Smooth muscle cell (in vitro differentiated cells): ENCODE results near the gene MIER2. TPM values are rescaled to one million over a fixed set of nuclear protein-coding genes. Genes with fewer than 3 reads are reported as not detected.

ENCODE experiments used
- DNase-seq: peaks from one replicate; lab custom pipeline; 2025; ENCODE audit not compliant: unreplicated experiment; lab: John Stamatoyannopoulos, UW
- H2AFZ ChIP-seq: fragments of 200-600 bp; sonication (generic); 2 replicates; pipeline ENCODE4 v1.6.0; 2016; ENCODE audit warnings: antibody characterized with exemption, low read depth, mild to moderate bottlenecking
- H3F3A ChIP-seq: fragments of 200-600 bp; sonication (generic); 2 replicates; pipeline ENCODE4 v1.6.0; 2017; ENCODE audit warnings: antibody characterized with exemption, low read depth
- H3K27ac ChIP-seq: fragments of 200-600 bp; sonication (generic); 2 replicates; pipeline ENCODE4 v1.5.1; 2016; ENCODE audit warnings: low read depth, mild to moderate bottlenecking
- H3K27me3 ChIP-seq: fragments of 200-600 bp; sonication (generic); 2 replicates; pipeline ENCODE4 v1.6.1; 2016; ENCODE audit warnings: low read depth, mild to moderate bottlenecking
- H3K36me3 ChIP-seq: fragments of 200-600 bp; sonication (generic); 2 replicates; pipeline ENCODE4 v1.5.1; 2016; ENCODE audit warnings: low read depth
- H3K4me1 ChIP-seq: fragments of 200-600 bp; sonication (generic); 2 replicates; pipeline ENCODE4 v1.5.1; 2016; ENCODE audit warnings: low read depth
- H3K4me2 ChIP-seq: fragments of 200-600 bp; sonication (generic); 2 replicates; pipeline ENCODE4 v1.6.0; 2016; ENCODE audit warnings: mild to moderate bottlenecking
- H3K4me3 ChIP-seq: fragments of 200-600 bp; sonication (generic); 2 replicates; pipeline ENCODE4 v1.5.1; 2016; ENCODE audit warnings: mild to moderate bottlenecking
- H3K79me2 ChIP-seq: fragments of 200-600 bp; sonication (generic); 2 replicates; pipeline ENCODE4 v1.6.0; 2016; ENCODE audit warnings: low read depth, mild to moderate bottlenecking
- H3K9ac ChIP-seq: fragments of 200-600 bp; sonication (generic); 2 replicates; pipeline ENCODE4 v1.6.0; 2016; ENCODE audit warnings: low read depth
- H3K9me3 ChIP-seq: fragments of 200-600 bp; sonication (generic); replicated peaks from 2 replicates; pipeline ENCODE4 v1.5.1; 2016; ENCODE audit warnings: low read depth
- H4K20me1 ChIP-seq: fragments of 200-600 bp; sonication (generic); 2 replicates; pipeline ENCODE4 v1.6.0; 2016; ENCODE audit warnings: low read depth
- CTCF ChIP-seq: fragments of 200-600 bp; sonication (generic); IDR thresholded peaks from 2 replicates; pipeline ENCODE4 v1.5.1; 2017; ENCODE audit warnings: borderline replicate concordance, mild to moderate bottlenecking, antibody characterized with exemption; ENCODE audit not compliant: insufficient read depth, poor library complexity, severe bottlenecking
- WGBS: methylation state at CpG from one replicate; pipeline ENCODE4 v1.1.7; 2016; ENCODE audit warnings: low lambda C conversion rate; 5-methylcytosine and 5-hydroxymethylcytosine counted together
- polyA plus RNA-seq: library from polyadenylated mRNA; unstranded; fragments of >200 nt; fragmentation: Nextera tagmentation; extraction: Ambion mirVana; gene quantifications from 2 replicates; pipeline ENCODE4 v1.2.1, GENCODE V29; 2016
- total RNA-seq: library from RNA; depleted of rRNA; stranded (reverse); fragments of >200 nt; gene quantifications from 2 replicates; pipeline ENCODE4 v1.2.3, GENCODE V29; 2014

The MIER2 gene
- total and polyA plus RNA-seq, 2 experiments from 2014 or later, result 12.7 to 79.7 TPM

- no peak overlapping the region for H3K27ac ChIP-seq
- no peak overlapping the region for H3K4me2 ChIP-seq
- no peaks in the 10 kb centered on the region for H3K79me2 ChIP-seq
- 95% methylated on average over 14 of the region's 16 CpGs for WGBS
- H3K4me1 ChIP-seq, result no peaks in the 10 kb centered on the region
- H3K36me3 ChIP-seq, result no peaks in the 10 kb centered on the region
- H3K9ac ChIP-seq, result no peak overlapping the region
- H3K9me3 ChIP-seq, result no peaks in the 10 kb centered on the region
- no peak for TF ChIP-seq CTCF
- no peak overlapping the region for H3K4me3 ChIP-seq
- no peaks in the 10 kb centered on the region for H4K20me1 ChIP-seq
- H3K27me3 ChIP-seq, result no peaks in the 10 kb centered on the region
- DNase-seq, result no peak
- no peak overlapping the region for H2AFZ ChIP-seq
- H3F3A ChIP-seq, result no peaks in the 10 kb centered on the region
Measured at GRCh38 chr19:379796-380195, 35.2 kb upstream of the MIER2 start.

- Histone ChIP-seq H3K27ac (no peak overlapping the region), H3K4me3 (no peak overlapping the region), H3K36me3 (no peaks in the 10 kb centered on the region), H3F3A (no peaks in the 10 kb centered on the region), H3K27me3 (no peaks in the 10 kb centered on the region), H3K4me2 (no peak overlapping the region), H4K20me1 (no peaks in the 10 kb centered on the region), H3K9me3 (no peaks in the 10 kb centered on the region), H3K4me1 (no peaks in the 10 kb centered on the region), H3K9ac (no peak overlapping the region), H3K79me2 (no peaks in the 10 kb centered on the region), H2AFZ (no peak overlapping the region)
- no peak for DNase-seq
- TF ChIP-seq CTCF, result no peak
- 86% methylated on average over 14 of the region's 14 CpGs for WGBS
Measured at GRCh38 chr19:378706-379105, 34.1 kb upstream of the MIER2 start.

GRCh38 chr19:377801-378581, 33.4 kb upstream of the MIER2 start:
- no peaks in the 10 kb centered on the region for H3F3A ChIP-seq
- no peak overlapping the region for H3K4me3 ChIP-seq
- H3K27ac ChIP-seq, result no peak overlapping the region
- WGBS, result 84% methylated on average over 38 of the region's 38 CpGs
- no peak for DNase-seq
- H3K9ac ChIP-seq, result no peak overlapping the region
- no peaks in the 10 kb centered on the region for H3K27me3 ChIP-seq
- H3K36me3 ChIP-seq, result no peaks in the 10 kb centered on the region
- H3K9me3 ChIP-seq, result no peaks in the 10 kb centered on the region
- TF ChIP-seq CTCF, result no peak
- H3K4me1 ChIP-seq, result no peaks in the 10 kb centered on the region
- H2AFZ ChIP-seq, result no peak overlapping the region
- no peaks in the 10 kb centered on the region for H4K20me1 ChIP-seq
- no peak overlapping the region for H3K4me2 ChIP-seq
- no peaks in the 10 kb centered on the region for H3K79me2 ChIP-seq

GRCh38 chr19:376111-376470, 31.5 kb upstream of the MIER2 start:
- no peak overlapping the region for H3K9ac ChIP-seq
- no peaks in the 10 kb centered on the region for H3F3A ChIP-seq
- H3K4me1 ChIP-seq, result no peaks in the 10 kb centered on the region
- no peak overlapping the region for H3K4me3 ChIP-seq
- no peaks in the 10 kb centered on the region for H4K20me1 ChIP-seq
- no peaks in the 10 kb centered on the region for H3K36me3 ChIP-seq
- no peaks in the 10 kb centered on the region for H3K27me3 ChIP-seq
- no peak overlapping the region for H3K27ac ChIP-seq
- TF ChIP-seq CTCF, result no peak
- H2AFZ ChIP-seq, result no peak overlapping the region
- no peaks in the 10 kb centered on the region for H3K79me2 ChIP-seq
- no peaks in the 10 kb centered on the region for H3K9me3 ChIP-seq
- DNase-seq, result no peak
- 83% methylated on average over 8 of the region's 8 CpGs for WGBS
- no peak overlapping the region for H3K4me2 ChIP-seq
